T-helper 2 cell (primary cell): ENCODE measurements around the gene PWWP2B.
A peak's percentile ranks its signal among the peaks of the same experiment; 100 is the strongest.

ENCODE experiments used
- DNase-seq, 5 experiments: peaks; one replicate each; pipeline versions ENCODE4 v3.0.0 to v3.0.0-alpha.2; 2012 to 2022

Gene PWWP2B

GRCh38 chr10:132382231-132382922 is 14.6 kb upstream of the PWWP2B start:
- DNase-seq: peak in 1 of 5 experiments; percentile 30

GRCh38 chr10:132383101-132383500 is 13.9 kb upstream of the PWWP2B start:
- DNase-seq: no peak

GRCh38 chr10:132383751-132384196 is 13.2 kb upstream of the PWWP2B start:
- DNase-seq: no peak

GRCh38 chr10:132384618-132385388 is 12.2 kb upstream of the PWWP2B start:
- peak in 1 of 5 experiments; percentile 1 for DNase-seq

- DNase-seq: no peak
Observed at GRCh38 chr10:132385389-132385667, 11.7 kb upstream of the PWWP2B start.

- DNase-seq: peak in 1 of 5 experiments; percentile 1
Observed at GRCh38 chr10:132385721-132386418, 11.1 kb upstream of the PWWP2B start.

GRCh38 chr10:132386419-132386831 is 10.6 kb upstream of the PWWP2B start:
- DNase-seq: peak in 1 of 5 experiments; percentile 1

GRCh38 chr10:132386896-132387295 is 10.1 kb upstream of the PWWP2B start:
- DNase-seq: peak in 1 of 5 experiments; percentile 2

GRCh38 chr10:132387764-132388210 is 9.2 kb upstream of the PWWP2B start:
- DNase-seq: peak; percentile 50 to 73 (median 68)

GRCh38 chr10:132388891-132389432 is 8.0 kb upstream of the PWWP2B start:
- DNase-seq: peak in 1 of 5 experiments; percentile 3

- DNase-seq: peak in 1 of 5 experiments; percentile 2
Observed at GRCh38 chr10:132389433-132390169, 7.4 kb upstream of the PWWP2B start.

GRCh38 chr10:132390170-132390920 is 6.7 kb upstream of the PWWP2B start:
- DNase-seq: no peak

- DNase-seq: no peak
Observed at GRCh38 chr10:132390921-132391675, 5.9 kb upstream of the PWWP2B start.

- peak in 1 of 5 experiments; percentile 2 for DNase-seq
Observed at GRCh38 chr10:132391676-132392020, 5.4 kb upstream of the PWWP2B start.

- peak in 2 of 5 experiments; percentile 19 to 24 for DNase-seq
Observed at GRCh38 chr10:132392184-132392800, 4.7 kb upstream of the PWWP2B start.

GRCh38 chr10:132392811-132393694 is 3.9 kb upstream of the PWWP2B start:
- DNase-seq: peak in 1 of 5 experiments; percentile 1

GRCh38 chr10:132393695-132394181 is 3.3 kb upstream of the PWWP2B start:
- peak in 1 of 5 experiments; percentile 2 for DNase-seq

GRCh38 chr10:132394201-132394811 is 2.7 kb upstream of the PWWP2B start:
- DNase-seq: no peak
